Stimulated activated CD4-positive, alpha-beta T cell treated with anti-CD3 and anti-CD28 coated beads, Interleukin-15, amount 100 ng/mL, for 24 hours (primary cell): ENCODE measurements around the gene EFHC1.
A peak's percentile ranks its signal among the peaks of the same experiment; 100 is the strongest.

Experiments
- DNase-seq: peaks from one replicate; pipeline ENCODE4 v3.0.0-alpha.2; 2020

EFHC1 gene

GRCh38 chr6:52505726-52506409 lies 85.7 kb downstream of the EFHC1 start:
- DNase-seq, result no peak

GRCh38 chr6:52506476-52506875 lies 86.3 kb downstream of the EFHC1 start:
- no peak for DNase-seq

GRCh38 chr6:52507557-52508260 lies 87.6 kb downstream of the EFHC1 start:
- DNase-seq, result no peak

GRCh38 chr6:52508261-52508739 lies 88.2 kb downstream of the EFHC1 start:
- no peak for DNase-seq

- DNase-seq, result no peak
These were observed 89.4 kb downstream of the EFHC1 start for GRCh38 chr6:52509281-52510212.

- DNase-seq, result no peak
These were observed 90.0 kb downstream of the EFHC1 start for GRCh38 chr6:52510213-52510562.

- no peak for DNase-seq
These were observed 91.0 kb downstream of the EFHC1 start for GRCh38 chr6:52511163-52511562.

GRCh38 chr6:52511572-52512151 lies 91.5 kb downstream of the EFHC1 start:
- DNase-seq, result no peak

- DNase-seq, result no peak
These were observed 92.1 kb downstream of the EFHC1 start for GRCh38 chr6:52512199-52512598.

GRCh38 chr6:52513464-52513863 lies 93.3 kb downstream of the EFHC1 start:
- no peak for DNase-seq

GRCh38 chr6:52513896-52514295 lies 93.8 kb downstream of the EFHC1 start:
- no peak for DNase-seq

- DNase-seq, result no peak
These were observed 94.4 kb downstream of the EFHC1 start for GRCh38 chr6:52514514-52514913.

- no peak for DNase-seq
These were observed 95.2 kb downstream of the EFHC1 start for GRCh38 chr6:52515219-52515960.

GRCh38 chr6:52516269-52516668 lies 96.1 kb downstream of the EFHC1 start:
- no peak for DNase-seq

GRCh38 chr6:52516943-52517342 lies 96.8 kb downstream of the EFHC1 start:
- no peak for DNase-seq

- DNase-seq, result peak; percentile 61
These were observed 97.5 kb downstream of the EFHC1 start for GRCh38 chr6:52517502-52518278.

- DNase-seq, result no peak
These were observed 98.3 kb downstream of the EFHC1 start for GRCh38 chr6:52518279-52518945.

GRCh38 chr6:52519618-52520017 lies 99.5 kb downstream of the EFHC1 start:
- DNase-seq, result no peak

- no peak for DNase-seq
These were observed 102.0 kb downstream of the EFHC1 start for GRCh38 chr6:52522151-52522626.

- DNase-seq, result no peak
These were observed 102.5 kb downstream of the EFHC1 start for GRCh38 chr6:52522655-52523054.
